A673 (cell line): ENCODE measurements around the gene NFATC1.

Experiments
- EZH2 ChIP-seq: fragments of 200-600 bp; sonication (generic); IDR thresholded peaks from 2 replicates; pipeline ENCODE4 v1.6.1; 2017; ENCODE audit warnings: borderline replicate concordance, low read depth, mild to moderate bottlenecking, mixed read lengths, antibody characterized with exemption, low read length; ENCODE audit not compliant: poor library complexity, severe bottlenecking
- TF ChIP-seq, protein P1 (sequence below): fragments of 300-800, 200-600 bp; sonication (generic); conservative IDR thresholded peaks from 2 replicates; pipeline ENCODE4 v1.5.1; 2017; ENCODE audit warnings: low read depth, mild to moderate bottlenecking, antibody characterized with exemption, low read length, moderate library complexity, mixed read lengths

GRCh38 chr18:79425569-79425886 is 29.8 kb downstream of the NFATC1 start:
- TF ChIP-seq, protein P1, sequence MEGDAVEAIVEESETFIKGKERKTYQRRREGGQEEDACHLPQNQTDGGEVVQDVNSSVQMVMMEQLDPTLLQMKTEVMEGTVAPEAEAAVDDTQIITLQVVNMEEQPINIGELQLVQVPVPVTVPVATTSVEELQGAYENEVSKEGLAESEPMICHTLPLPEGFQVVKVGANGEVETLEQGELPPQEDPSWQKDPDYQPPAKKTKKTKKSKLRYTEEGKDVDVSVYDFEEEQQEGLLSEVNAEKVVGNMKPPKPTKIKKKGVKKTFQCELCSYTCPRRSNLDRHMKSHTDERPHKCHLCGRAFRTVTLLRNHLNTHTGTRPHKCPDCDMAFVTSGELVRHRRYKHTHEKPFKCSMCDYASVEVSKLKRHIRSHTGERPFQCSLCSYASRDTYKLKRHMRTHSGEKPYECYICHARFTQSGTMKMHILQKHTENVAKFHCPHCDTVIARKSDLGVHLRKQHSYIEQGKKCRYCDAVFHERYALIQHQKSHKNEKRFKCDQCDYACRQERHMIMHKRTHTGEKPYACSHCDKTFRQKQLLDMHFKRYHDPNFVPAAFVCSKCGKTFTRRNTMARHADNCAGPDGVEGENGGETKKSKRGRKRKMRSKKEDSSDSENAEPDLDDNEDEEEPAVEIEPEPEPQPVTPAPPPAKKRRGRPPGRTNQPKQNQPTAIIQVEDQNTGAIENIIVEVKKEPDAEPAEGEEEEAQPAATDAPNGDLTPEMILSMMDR, result no peak
- TF ChIP-seq EZH2, result no peak
